Stromal cell of bone marrow (primary cell): ENCODE results near the gene CCDC69.
"Not testable (repeated sequence)": the region's sequence is repeated elsewhere in the genome, so short reads cannot be mapped to it uniquely, and the experiment has no call there.

Experiments used
- DNase-seq: peaks from one replicate; pipeline ENCODE4 v3.0.0-alpha.2; 2012; ENCODE audit warnings: low read depth

The CCDC69 gene, protein sequence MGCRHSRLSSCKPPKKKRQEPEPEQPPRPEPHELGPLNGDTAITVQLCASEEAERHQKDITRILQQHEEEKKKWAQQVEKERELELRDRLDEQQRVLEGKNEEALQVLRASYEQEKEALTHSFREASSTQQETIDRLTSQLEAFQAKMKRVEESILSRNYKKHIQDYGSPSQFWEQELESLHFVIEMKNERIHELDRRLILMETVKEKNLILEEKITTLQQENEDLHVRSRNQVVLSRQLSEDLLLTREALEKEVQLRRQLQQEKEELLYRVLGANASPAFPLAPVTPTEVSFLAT

DNA sequence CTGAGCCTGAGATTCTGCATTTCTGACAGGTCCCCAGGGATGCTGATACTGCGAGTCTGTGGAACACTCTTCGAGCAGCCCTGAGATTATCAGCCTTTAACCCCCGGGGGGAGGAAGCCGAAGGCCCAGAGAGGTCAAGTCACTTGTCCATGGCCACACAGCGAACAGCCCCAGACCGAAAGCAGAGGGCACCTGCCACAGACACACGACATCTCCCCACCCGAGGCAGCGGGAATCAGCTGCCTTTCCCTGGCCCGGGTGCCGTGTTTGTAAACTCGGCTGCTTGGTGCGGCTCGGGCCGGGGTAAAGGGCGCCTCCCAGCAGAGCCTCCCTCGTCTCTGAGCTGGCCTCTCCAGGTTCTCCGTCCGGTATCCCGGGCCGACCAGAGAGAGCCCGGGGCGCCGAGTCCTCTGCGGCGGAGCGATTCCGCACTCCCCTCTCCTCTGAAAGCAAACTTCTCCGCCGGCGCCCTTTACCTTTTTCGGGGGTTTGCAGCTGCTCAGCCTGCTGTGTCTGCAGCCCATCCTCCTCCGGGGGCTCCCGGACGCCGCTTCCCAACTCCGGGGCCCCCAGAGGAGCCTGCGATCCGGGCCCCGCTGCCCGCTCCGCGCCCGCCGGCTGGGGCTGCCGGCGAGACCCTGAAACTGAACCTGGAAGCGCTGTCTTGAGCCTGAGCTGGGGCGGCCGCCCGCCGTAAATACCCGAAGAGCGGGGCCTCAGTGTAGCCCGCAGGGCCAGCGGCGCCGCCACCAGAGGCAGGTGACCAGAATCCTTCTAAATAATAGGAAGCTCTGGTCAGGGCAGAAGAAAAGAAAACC lies at the start of gene CCDC69:
Gene CCDC69 (minus strand): TSS at position 646 of the 818 bp plus-strand sequence. CDS start 122 bp downstream, at position 524.
- DNase-seq, result no peak

DNA sequence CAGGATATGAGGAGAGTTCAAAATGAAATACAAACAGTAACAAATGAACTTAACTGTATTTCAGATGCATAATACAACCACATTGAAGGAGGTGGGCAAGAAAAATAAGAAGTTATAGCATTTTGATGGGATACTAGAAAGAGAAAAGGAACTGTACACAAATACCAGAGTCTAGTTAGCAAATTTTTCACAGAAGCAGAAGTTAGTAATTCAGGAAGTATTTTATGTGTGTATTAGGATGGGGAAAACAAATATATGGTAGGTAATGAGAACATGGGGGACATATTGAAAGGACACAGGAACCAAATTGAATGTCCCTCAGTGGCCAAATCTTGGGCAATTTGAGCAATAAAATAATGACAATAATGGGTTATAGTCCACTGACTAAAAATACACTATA lies 47.4 kb upstream of the CCDC69 start:
- DNase-seq, result no peak

DNA sequence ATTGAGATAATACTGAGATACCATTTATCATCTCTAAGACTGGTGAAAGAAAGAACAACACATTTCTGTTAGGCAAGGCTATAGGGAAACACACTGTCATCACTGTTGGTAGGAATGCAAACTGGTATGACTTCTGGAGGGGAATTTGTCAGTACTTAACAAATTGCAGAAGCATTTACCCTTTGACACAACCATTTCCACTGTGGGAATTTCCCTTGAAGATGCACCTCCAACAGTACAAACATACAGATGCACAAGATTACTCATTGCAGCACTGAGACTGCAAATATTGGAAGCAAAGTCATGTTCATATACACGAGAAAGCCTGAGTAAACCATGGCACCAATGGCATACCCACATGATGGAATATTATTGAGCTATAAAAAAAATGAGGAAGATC lies 46.7 kb upstream of the CCDC69 start:
- DNase-seq, result no peak

DNA sequence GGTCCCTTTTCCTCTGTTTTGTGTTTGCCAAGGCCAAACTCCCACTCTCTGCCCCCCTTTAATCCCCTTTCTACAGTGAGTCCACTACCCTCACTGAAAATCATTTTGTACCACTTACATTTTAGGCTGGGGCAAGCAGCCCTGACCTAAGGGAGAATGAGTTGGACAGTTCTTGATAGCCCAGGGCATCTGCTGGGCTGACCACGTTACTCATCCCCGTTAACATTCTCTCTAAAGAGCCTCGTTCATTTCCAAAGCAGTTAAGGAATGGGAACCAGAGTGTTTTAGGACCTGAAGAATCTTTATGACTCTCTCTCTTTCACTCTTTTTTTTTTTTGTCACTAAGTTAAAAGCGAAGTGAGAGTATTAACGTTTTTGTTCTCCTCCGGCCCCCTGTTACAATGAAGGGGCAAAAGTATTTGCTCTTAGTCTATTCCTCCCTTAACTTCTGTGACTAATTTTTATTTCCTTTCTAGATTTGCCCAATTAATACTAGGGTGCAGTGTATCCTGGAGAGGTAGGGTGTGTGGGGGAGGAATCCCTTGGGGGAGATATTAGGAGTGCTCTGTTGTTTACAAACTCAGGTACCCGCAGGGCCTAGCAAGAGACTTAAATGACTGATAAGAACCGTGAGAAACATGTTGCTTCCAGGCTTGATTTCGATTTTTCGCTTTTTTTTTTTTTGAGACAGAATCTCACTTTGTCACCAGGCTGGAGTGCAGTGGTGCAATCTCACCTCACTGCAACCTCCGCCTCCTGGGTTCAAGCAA lies 43.8 kb upstream of the CCDC69 start:
- DNase-seq, result no peak

DNA sequence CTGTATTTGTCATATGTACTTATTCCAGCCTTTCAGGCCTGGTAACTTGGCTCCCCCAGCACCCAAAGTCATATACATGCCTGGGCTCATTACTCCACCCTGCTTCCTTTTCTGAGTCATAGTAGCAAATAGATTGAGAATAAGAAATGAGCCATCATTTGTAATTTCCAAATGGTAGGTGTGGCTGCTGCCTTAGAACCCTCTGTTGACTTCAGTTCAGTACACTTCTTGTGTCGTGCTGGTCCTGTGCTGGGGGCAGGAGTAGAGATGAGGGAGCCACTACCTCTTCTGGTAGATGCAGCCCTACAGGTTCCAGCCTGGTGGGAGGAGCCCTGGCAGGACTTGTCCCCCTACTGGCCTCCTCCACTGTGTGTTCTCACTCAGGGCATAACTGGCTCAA lies 40.2 kb upstream of the CCDC69 start:
- peak; percentile 58 for DNase-seq

DNA sequence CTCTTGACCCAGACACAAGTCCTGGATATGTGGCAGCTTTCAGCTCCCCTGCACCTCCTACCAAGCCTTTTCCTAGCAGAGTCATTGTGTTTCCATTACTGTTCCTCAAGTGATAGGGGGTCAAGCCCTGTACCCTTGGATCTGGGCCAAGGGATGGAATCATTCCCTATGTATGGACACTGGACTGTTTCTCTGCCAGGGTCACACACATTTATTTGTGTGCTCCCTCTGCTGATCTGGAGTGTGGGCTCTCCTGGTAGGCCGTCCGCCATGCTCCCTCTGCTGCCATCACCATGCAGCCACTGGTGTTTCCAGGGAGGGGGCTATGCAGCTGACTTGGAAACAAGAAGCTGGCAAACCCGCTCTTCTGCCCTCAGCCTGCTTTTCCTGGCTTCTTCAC lies 38.6 kb upstream of the CCDC69 start:
- no peak for DNase-seq

DNA sequence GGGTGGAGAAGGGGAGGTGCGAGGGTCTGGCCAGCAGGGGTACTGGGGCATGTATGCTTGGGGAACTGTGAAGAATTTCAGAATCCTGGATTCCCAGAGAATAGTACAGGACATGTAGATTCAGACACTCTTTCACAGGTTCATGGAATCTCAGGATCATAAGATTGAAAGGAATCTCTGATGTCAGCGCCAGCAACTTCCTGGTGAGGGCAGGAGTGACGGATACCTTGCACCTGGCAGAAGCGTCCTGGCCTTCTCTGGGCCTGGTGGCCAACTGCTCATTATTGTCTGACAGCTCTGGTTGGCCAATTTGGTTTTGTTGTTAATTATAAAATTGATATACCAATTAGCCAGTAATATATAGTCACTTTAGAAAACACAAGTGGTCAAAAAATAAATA lies 36.0 kb upstream of the CCDC69 start:
- no peak for DNase-seq

DNA sequence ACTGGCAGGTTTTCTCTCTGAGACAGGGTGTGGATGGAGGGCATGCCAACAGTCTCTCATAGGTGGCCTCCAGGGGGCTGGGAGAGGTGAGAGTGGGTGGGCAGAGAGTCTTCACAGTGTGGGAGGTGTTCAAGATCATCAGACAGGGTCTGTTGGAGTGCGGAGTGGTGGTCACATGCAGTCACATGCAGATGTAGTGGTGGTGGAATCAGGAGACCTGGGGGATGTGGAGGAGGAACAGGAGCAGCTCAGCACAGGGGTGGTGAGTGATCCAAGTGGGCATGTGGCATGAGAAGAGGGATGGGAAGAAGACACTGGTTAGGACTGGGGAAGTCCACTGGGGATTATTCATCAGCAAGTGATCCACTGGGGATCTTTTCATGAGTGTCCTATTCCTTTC lies 34.9 kb upstream of the CCDC69 start:
- no peak for DNase-seq

DNA sequence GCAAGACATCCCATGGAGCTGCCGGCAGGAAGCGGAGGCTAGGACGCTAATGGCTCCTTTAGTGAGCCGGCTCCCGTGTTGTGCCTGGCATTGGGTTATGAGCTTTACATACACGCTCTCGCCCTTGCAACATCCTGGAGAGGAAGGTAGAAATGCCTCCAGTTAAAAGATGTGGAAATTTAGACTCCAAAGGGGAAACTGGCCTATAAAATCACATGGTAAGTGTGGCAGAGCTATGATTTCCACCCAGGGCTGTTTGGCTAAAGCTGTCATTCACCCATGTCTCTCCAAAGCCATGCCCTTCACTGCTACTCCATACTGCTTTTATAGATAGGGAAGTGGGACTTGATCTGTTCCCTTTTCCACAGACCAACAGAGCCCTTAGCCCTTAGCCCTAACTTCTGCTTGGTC lies 34.3 kb upstream of the CCDC69 start:
- DNase-seq, result no peak

DNA sequence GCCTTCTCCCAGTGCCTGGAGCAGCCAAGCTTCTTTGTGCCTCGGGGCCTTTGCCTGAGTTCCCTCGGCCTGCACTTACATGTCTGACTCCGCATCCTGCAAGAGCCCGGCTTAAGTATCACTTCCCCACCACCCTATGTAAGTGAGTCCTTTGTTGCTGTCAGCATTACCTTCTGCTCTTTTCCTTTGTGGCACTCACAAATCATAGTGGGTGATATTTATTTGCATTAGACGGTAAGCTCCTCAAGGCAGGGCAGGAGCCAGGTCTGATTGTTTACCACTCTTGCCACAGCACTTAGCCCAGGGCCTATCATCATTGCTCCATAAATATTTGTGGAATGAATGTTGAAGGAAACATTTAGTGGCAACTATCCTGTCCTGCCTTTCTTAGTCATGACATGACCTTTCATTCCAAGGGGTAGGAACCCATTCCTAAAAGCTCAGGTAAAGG lies 33.9 kb upstream of the CCDC69 start:
- DNase-seq, result no peak

DNA sequence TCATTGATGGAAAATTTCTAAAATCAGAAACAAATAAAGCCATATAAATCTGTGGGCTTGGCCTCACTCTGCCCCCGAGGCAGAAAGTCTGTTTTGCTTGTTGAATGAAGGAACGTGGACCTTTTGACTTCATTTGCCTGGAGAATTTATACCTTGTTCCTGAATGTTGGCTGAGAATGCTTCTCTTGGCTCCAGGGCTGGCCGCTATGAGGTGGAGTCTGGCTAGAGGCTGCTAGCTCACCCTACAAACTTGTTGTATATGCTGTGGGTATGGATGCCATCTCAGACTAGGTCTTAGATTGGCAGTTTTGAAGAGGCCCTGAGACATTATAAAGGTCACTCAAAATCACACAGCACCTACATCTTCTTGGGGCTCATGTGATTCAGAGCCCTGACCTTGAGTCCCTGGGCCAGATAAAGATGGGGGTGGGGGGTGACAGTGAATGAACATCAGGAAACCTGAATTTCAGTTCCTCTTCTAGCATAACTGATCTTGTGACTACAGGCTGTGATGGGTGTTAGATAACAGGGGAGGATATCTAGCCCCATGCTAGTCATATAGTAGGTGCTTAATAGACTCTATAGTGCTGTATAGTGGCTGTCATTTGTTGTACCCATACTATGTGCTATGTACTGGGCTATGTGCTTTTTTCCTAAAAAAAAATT lies 31.9 kb upstream of the CCDC69 start:
- DNase-seq, result no peak

DNA sequence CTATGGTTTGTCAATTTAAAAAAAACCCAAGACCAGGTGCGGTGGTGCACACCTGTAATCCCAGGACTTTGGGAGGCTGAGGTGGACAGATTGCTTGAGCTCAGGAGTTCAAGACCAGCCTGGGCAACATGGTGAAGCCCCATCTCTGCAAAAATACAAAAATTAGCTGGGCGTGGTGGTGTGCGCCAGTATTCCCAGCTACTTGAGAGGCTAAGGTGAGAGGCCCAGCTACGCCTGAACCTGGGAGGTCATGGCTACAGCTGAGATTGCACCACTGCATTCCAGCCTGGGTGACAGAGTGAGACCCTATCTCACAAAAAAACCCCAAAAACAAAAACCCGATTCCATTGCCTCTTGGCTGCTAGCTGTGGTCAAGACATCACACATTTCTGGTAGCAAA lies 31.1 kb upstream of the CCDC69 start:
- not testable (repeated sequence) for DNase-seq

DNA sequence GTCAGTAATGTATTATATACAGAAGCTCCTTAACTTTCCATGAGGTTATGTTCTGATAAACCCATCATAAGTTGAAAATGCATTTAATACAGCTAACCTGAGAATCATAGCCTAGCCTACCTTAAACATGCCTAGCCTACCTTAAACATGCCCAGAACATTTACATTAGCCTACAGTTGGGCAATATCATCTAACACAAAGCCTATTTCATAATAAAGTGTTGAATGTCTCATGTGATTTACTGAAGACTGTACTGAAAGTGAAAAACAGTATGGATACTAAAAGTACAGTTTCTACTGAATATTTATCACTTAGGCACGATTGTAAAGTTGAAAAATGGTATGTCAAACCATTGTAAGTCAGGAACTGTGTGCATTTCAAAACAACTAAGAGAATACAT lies 30.7 kb upstream of the CCDC69 start:
- no peak for DNase-seq

DNA sequence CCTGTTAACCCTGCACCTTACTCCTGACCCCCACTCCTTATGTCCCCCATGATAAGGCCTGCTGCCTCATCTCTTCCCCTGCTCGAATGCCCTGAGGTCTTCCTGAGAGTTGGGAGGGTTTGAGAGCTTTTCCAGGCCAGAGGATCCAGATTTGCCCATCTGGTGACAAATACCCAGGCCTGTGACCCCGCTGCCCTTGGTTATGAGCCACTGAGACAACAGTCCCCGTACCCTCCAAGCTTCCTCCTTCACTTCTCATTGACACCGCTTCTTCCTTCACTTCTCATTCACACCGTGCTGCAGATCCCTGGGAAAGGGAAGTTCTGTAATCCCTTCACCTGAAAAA lies 29.7 kb upstream of the CCDC69 start:
- DNase-seq, result no peak

DNA sequence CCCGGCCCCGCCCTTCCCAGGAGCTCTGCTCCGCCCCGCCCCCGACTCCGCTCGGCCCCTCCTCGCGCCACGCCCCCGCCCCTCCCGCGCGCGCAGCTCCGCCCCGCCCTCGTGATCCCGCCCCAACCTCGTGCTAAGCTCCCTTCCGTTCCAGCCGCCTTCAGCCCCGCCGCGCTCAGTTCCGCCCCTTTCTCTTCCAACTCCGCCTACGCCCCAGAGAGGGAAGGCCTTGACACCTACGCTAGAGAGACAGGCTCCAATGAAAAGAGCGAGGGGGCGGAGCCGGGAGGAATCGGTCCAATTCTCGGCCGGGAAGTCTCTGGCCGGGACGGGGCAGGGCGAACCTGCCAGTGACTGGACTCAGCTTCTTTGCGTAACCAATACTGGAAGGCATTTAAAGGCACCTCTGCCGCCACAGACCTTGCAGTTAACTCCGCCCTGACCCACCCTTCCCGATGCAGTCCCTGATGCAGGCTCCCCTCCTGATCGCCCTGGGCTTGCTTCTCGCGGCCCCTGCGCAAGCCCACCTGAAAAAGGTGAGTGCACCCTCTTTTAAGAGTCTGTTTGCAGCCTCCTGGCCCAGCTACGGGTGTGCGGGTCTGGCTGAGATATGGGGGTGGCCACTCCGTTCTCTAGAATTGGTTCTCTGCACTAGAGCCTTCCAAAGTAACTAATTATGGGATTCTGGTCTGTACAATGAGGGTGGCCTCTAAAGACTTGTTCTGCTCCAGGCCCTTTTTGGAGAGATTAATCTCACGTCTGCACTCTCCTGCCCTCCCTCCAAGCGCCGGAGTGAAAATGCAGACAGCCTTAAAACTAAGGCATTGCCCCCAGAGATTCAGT lies 29.1 kb upstream of the CCDC69 start, which contains the start of gene GM2A:
Gene GM2A (plus strand): TSS at position 424 of the 843 bp plus-strand sequence. CDS start 32 bp downstream, at position 456.
- DNase-seq, result peak; percentile 99

DNA sequence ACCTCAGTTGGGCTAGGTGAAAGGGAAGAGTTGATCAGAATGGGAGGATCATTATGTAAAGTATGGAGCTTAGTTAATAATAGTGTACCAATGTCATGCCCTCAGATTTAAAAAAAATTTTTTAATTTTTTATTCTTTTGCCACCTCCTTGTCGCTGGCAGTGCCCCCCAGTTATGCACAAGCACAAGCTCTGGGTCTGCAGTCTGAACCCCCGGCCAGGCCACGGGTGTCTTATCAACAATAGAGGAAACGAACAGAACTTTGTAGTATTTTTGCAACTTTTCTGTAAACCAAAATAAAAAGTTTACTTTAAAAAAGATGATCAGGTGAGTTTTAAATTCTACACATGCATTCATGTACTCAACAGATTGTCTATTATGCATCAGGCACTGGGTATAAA lies 27.7 kb upstream of the CCDC69 start:
- no peak for DNase-seq

DNA sequence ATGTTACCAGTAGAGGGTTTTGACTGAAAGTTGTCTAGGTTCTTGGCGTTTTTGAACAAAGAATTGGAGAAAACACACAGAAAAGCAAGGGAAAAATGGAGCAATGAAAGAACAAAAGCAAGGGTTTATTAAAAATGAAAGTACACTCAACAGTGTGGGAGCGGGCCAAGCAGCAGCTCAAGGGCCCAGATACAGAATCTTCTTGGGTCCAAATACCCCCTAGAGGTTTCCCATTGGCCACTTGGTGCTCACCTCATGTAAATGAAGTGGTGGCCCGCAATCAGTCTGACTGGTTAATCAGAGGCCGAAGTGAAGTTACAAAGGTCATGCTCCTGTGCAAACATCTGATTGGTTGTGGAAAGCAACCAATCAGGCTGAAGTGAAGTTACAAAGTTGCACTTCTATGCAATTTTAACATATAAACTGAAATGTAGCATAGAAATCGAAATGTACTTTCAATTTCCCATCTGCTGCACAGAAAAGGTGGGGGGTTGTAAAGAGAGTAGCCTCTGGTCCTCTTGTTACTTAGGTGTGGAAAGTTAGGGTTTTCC lies 27.2 kb upstream of the CCDC69 start:
- DNase-seq, result no peak

DNA sequence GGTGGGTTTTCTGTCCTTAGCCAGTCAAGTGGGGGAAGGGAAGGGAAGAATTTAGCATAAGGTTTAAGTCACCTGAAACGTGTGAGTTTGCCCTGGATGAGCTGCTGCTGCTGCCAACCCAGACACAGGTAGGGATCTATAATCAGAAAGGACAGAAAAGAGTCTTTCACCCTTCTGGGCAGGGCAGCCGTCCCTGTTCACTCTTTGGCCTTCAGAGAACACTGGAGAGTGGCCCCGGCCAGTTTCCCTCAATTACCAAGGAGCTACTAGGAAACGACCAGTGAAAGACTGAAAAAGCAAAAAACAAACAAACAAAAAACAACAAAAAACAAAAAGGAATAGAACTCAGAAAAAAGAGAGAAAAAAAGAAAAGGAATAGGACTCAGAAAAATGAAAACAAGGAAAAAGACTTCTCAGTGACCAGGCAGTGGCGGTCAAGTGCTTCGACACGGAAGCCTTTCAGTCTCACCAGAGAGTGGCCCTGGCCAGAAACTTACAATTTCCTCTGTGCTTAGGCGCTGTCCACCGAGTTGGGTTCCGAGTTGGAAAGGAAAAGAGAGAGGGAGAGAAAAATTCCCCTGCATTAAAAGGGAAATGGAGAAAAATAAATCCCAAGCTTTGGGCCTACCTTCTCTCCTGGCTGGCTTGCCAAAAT lies 26.6 kb upstream of the CCDC69 start:
- DNase-seq, result no peak

DNA sequence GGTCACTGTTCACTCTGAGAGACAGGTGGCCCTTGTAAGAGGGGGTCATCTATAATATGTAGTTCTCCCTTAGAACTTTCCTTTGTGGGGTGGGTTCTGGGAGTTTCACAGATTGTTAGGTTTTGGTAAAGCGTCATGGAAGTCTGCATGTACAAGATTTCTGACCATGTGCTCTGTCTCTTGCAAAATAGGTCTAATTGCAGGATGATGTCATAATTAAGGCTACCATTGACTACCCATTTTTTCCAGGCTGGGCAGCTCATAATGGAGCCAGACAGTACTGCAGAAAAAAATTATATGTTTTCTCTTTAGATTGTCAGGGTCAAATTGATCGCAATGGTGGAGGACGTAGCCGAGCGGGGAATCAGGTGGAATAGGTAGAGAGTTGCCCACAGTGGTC lies 25.4 kb upstream of the CCDC69 start:
- DNase-seq, result no peak

DNA sequence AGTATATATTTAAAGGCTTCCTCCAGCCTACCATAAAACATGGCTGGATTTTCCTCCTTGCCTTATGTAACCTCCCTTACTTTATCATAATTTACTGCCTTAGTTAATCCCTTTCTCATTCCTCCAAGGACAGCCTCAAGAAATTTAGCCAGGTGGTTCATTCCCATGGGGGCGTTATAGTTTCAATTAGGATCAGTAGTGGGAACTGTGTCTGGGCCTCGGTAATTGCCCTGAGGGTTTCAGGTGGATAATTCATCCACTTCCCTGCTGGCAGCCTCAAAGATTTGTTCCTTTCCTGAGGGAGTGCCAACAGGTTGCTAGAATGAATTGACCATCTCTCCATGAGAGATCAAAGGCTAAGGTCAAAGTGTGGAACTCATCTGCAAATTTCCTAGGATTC lies 24.8 kb upstream of the CCDC69 start:
- DNase-seq, result no peak
